Activated T-helper 17 cell treated with anti-CD3 and anti-CD28 coated beads, Interleukin-2, amount 50 U/mL, for 72 hours (primary cell): ENCODE data around the gene FGF2. TPM values are rescaled to one million over a fixed set of nuclear protein-coding genes. Genes with fewer than 3 reads are reported as not detected.
"Not testable (repeated sequence)": the region's sequence is repeated elsewhere in the genome, so short reads cannot be mapped to it uniquely, and the experiment has no call there.

Experiments used
- ATAC-seq: fragments of 150-1000 bp; cut with Tn5 transposase; replicated peaks from 2 replicates; pipeline ENCODE4 v1.10.0; 2021; ENCODE audit warnings: mild to moderate bottlenecking, moderate library complexity
- H3K27ac Mint-ChIP-seq: one replicate; pipeline ENCODE4 v1.8.0; 2022; ENCODE audit warnings: mixed read lengths
- H3K27me3 Mint-ChIP-seq: one replicate; pipeline ENCODE4 v1.8.0; 2022; ENCODE audit warnings: mixed read lengths
- H3K36me3 Mint-ChIP-seq: one replicate; pipeline ENCODE4 v1.8.0; 2022; ENCODE audit warnings: low read depth, mild to moderate bottlenecking, mixed read lengths
- H3K4me1 Mint-ChIP-seq: one replicate; pipeline ENCODE4 v1.8.0; 2022; ENCODE audit warnings: mixed read lengths
- H3K4me3 Mint-ChIP-seq: one replicate; pipeline ENCODE4 v1.8.0; 2022; ENCODE audit warnings: mild to moderate bottlenecking, mixed read lengths
- H3K9me3 Mint-ChIP-seq: one replicate; pipeline ENCODE4 v1.8.0; 2022; ENCODE audit warnings: mixed read lengths
- total RNA-seq, 2 donors: library from RNA; stranded (reverse); gene quantifications; one replicate each; pipeline ENCODE4 v1.2.3, GENCODE V29; 2022

Gene FGF2
- total RNA-seq, 2 donors from 2014 or later = 0.11 to 0.32 TPM

- peaks cover 3% of the 10 kb centered on the region for H3K27me3 Mint-ChIP-seq
- H3K27ac Mint-ChIP-seq = no peak overlapping the region
- no peak overlapping the region for H3K4me3 Mint-ChIP-seq
- ATAC-seq = no peak
- no peaks in the 10 kb centered on the region for H3K36me3 Mint-ChIP-seq
- no peaks in the 10 kb centered on the region for H3K4me1 Mint-ChIP-seq
- no peaks in the 10 kb centered on the region for H3K9me3 Mint-ChIP-seq
Observed at GRCh38 chr4:122797405-122798094, 29.1 kb upstream of the FGF2 start.

- H3K27ac Mint-ChIP-seq = no peak overlapping the region
- H3K4me3 Mint-ChIP-seq = no peak overlapping the region
- H3K4me1 Mint-ChIP-seq = no peaks in the 10 kb centered on the region
- no peaks in the 10 kb centered on the region for H3K9me3 Mint-ChIP-seq
- peaks cover 3% of the 10 kb centered on the region for H3K27me3 Mint-ChIP-seq
- no peaks in the 10 kb centered on the region for H3K36me3 Mint-ChIP-seq
- ATAC-seq = peak; percentile 53
Observed at GRCh38 chr4:122798101-122798500, 28.5 kb upstream of the FGF2 start.

- no peak for ATAC-seq
- no peak overlapping the region for H3K27ac Mint-ChIP-seq
Observed at GRCh38 chr4:122798917-122799316, 27.7 kb upstream of the FGF2 start.

GRCh38 chr4:122803788-122804208, 22.8 kb upstream of the FGF2 start:
- no peak overlapping the region for H3K4me3 Mint-ChIP-seq
- peaks cover 4% of the 10 kb centered on the region for H3K27me3 Mint-ChIP-seq
- no peaks in the 10 kb centered on the region for H3K9me3 Mint-ChIP-seq
- H3K4me1 Mint-ChIP-seq = no peaks in the 10 kb centered on the region
- no peak overlapping the region for H3K27ac Mint-ChIP-seq
- H3K36me3 Mint-ChIP-seq = no peaks in the 10 kb centered on the region
- ATAC-seq = no peak

More at GRCh38 chr4:122798917-122799316, 27.7 kb upstream of the FGF2 start:
- Mint-ChIP-seq H3K4me3 (no peak overlapping the region), H3K27me3 (peaks cover 3% of the 10 kb centered on the region), H3K36me3 (no peaks in the 10 kb centered on the region), H3K4me1 (no peaks in the 10 kb centered on the region), H3K9me3 (no peaks in the 10 kb centered on the region)

GRCh38 chr4:122806981-122807679, 19.5 kb upstream of the FGF2 start:
- Mint-ChIP-seq H3K4me3 (no peak overlapping the region), H3K4me1 (no peaks in the 10 kb centered on the region), H3K9me3 (no peaks in the 10 kb centered on the region), H3K36me3 (no peaks in the 10 kb centered on the region), H3K27me3 (peaks cover 4% of the 10 kb centered on the region), H3K27ac (no peak overlapping the region)
- ATAC-seq = peak; percentile 14

GRCh38 chr4:122810669-122811068, 16.0 kb upstream of the FGF2 start:
- Mint-ChIP-seq H3K36me3 (no peaks in the 10 kb centered on the region), H3K27me3 (peaks cover 4% of the 10 kb centered on the region), H3K4me1 (no peaks in the 10 kb centered on the region), H3K4me3 (no peak overlapping the region), H3K27ac (no peak overlapping the region), H3K9me3 (no peaks in the 10 kb centered on the region)
- no peak for ATAC-seq

GRCh38 chr4:122811781-122812180, 14.8 kb upstream of the FGF2 start:
- H3K36me3 Mint-ChIP-seq, H3K27ac Mint-ChIP-seq, H3K4me1 Mint-ChIP-seq, ATAC-seq, H3K27me3 Mint-ChIP-seq, H3K4me3 Mint-ChIP-seq, H3K9me3 Mint-ChIP-seq: not testable (repeated sequence)

GRCh38 chr4:122812823-122813222, 13.8 kb upstream of the FGF2 start:
- H3K27ac Mint-ChIP-seq, H3K4me1 Mint-ChIP-seq, H3K9me3 Mint-ChIP-seq, H3K4me3 Mint-ChIP-seq, H3K36me3 Mint-ChIP-seq, ATAC-seq, H3K27me3 Mint-ChIP-seq: not testable (repeated sequence)

- no peaks in the 10 kb centered on the region for H3K36me3 Mint-ChIP-seq
- no peaks in the 10 kb centered on the region for H3K9me3 Mint-ChIP-seq
- ATAC-seq = peak; percentile 96
- no peaks in the 10 kb centered on the region for H3K4me1 Mint-ChIP-seq
- no peak overlapping the region for H3K27ac Mint-ChIP-seq
- H3K27me3 Mint-ChIP-seq = no peaks in the 10 kb centered on the region
- H3K4me3 Mint-ChIP-seq = no peak overlapping the region
Observed at GRCh38 chr4:122814426-122814825, 12.2 kb upstream of the FGF2 start.

- no peak for ATAC-seq
- H3K9me3 Mint-ChIP-seq = no peaks in the 10 kb centered on the region
- H3K27me3 Mint-ChIP-seq = peaks cover 3% of the 10 kb centered on the region
Observed at GRCh38 chr4:122815248-122815647, 11.4 kb upstream of the FGF2 start.

GRCh38 chr4:122816476-122816875, 10.2 kb upstream of the FGF2 start:
- H3K27me3 Mint-ChIP-seq = peaks cover 6% of the 10 kb centered on the region
- no peak overlapping the region for H3K4me3 Mint-ChIP-seq
- no peaks in the 10 kb centered on the region for H3K9me3 Mint-ChIP-seq
- ATAC-seq = no peak
- no peak overlapping the region for H3K27ac Mint-ChIP-seq
- no peaks in the 10 kb centered on the region for H3K36me3 Mint-ChIP-seq
- no peaks in the 10 kb centered on the region for H3K4me1 Mint-ChIP-seq

More at GRCh38 chr4:122815248-122815647, 11.4 kb upstream of the FGF2 start:
- no peak overlapping the region for H3K27ac Mint-ChIP-seq
- no peaks in the 10 kb centered on the region for H3K36me3 Mint-ChIP-seq
- H3K4me1 Mint-ChIP-seq = no peaks in the 10 kb centered on the region
- H3K4me3 Mint-ChIP-seq = no peak overlapping the region

- Mint-ChIP-seq H3K9me3 (no peaks in the 10 kb centered on the region), H3K4me3 (no peak overlapping the region), H3K36me3 (no peaks in the 10 kb centered on the region), H3K27ac (no peak overlapping the region), H3K4me1 (no peaks in the 10 kb centered on the region), H3K27me3 (peaks cover 23% of the 10 kb centered on the region)
- no peak for ATAC-seq
Observed at GRCh38 chr4:122819708-122820449, 6.8 kb upstream of the FGF2 start.

- Mint-ChIP-seq H3K4me1 (no peaks in the 10 kb centered on the region), H3K36me3 (no peaks in the 10 kb centered on the region), H3K27ac (no peak overlapping the region), H3K27me3 (peaks cover 33% of the 10 kb centered on the region), H3K4me3 (no peak overlapping the region), H3K9me3 (no peaks in the 10 kb centered on the region)
- ATAC-seq = no peak
Observed at GRCh38 chr4:122821092-122821491, 5.5 kb upstream of the FGF2 start.

- no peak for ATAC-seq
- peaks cover 34% of the 10 kb centered on the region for H3K27me3 Mint-ChIP-seq
- H3K27ac Mint-ChIP-seq = no peak overlapping the region
- no peaks in the 10 kb centered on the region for H3K9me3 Mint-ChIP-seq
- H3K36me3 Mint-ChIP-seq = no peaks in the 10 kb centered on the region
- no peak overlapping the region for H3K4me3 Mint-ChIP-seq
- no peaks in the 10 kb centered on the region for H3K4me1 Mint-ChIP-seq
Observed at GRCh38 chr4:122822466-122822865, 4.2 kb upstream of the FGF2 start.

- ATAC-seq = no peak
- Mint-ChIP-seq H3K4me3 (no peak overlapping the region), H3K4me1 (peaks cover 10% of the 10 kb centered on the region), H3K36me3 (peaks cover 8% of the 10 kb centered on the region), H3K27me3 (peaks cover 44% of the 10 kb centered on the region), H3K9me3 (no peaks in the 10 kb centered on the region), H3K27ac (no peak overlapping the region)
Observed at GRCh38 chr4:122823476-122823875, 3.2 kb upstream of the FGF2 start.
